Measurements from ENCODE around the gene ANTXR2.

The ANTXR2 gene

DNA sequence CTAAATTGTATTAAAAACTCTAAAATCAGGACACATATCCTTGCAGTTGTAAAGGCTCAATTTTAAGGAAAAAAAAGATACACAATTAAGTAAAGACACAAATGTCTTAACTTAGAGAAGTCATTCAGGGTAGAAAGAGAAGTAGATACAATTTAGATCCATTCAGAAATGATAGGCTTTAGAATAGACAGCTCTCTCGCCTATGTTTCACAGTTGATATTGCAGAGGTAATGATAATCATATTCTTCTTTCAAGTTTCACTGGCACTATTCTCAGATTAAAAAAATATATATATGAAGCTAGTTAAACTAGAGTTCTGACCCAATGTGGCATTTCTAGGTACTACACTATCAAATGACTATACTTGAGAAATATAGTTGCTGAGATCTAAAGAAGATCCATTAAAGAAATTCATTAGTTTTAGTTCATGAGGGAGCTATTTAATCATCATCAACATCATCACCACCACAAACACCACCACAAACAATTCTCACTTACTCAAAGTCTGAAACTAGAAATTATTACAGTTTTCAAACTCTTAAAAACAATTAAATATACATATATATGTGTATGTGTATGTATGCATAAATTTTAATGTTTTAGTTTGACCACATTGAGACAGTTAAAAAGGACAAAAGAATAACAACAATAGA is 93.1 kb downstream of the ANTXR2 start:
- DNase-seq, result no peak

- DNase-seq, result no peak
Observed at GRCh38 chr4:79977131-79977840, 95.7 kb downstream of the ANTXR2 start.

DNA sequence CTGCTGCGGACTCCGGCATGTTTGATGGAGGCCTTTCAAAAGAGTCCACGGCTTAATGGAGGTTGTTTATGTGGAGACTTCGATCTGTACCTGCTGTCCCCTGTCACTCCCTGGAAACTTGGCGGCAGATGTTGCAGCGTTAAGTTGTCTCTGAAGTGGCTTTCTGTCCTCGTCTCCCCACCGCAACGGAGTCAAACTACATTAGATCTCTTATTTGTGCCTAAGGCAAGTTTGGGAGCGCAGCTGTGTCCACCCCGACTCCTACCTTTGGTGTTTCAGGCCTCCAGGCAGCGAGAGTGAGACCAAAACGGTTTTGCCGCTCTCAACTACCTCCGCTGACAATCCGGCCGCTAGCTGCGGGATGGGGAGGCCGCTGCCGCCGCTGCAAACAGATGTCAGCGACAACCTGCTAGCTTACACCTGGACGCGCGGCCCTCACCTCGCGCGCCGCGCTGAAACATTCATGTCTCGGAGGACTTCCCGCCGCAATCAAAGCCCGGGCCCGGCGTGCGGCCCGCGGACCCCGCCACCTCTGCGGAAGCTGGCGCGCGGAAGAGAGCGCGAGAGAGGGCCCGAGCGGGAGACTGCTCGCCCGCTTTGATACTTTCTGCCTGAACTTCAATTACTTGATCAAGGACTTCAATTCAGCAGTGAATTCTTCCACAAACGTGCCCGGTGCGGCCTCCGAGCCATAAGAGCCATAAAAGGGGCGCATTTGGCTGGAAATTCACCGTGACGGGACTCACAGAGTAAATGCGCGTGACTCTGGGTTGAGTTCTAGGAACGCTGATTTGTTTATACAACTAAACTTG is 108.4 kb downstream of the ANTXR2 start:
- DNase-seq, result no peak

- no peak for DNase-seq
Observed at GRCh38 chr4:79964020-79964399, 109.0 kb downstream of the ANTXR2 start.

DNA sequence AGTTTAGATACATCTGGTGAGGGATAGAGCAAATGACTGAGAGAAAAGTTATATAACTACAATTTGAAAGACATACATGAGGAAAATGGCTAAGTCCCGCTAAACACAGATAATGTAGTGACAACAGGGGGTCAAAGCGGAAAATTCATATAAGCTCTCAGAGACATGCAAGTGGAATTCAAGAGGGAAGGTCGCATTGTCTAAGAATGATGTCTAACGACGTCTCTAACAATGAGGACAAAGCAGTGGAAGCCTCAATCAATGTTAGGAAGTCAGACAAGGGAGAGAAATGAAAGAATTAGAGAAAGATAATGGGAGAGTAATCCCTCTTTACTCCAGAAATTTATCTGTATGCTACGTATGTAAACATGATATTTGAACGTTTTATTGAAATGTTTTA is 113.4 kb downstream of the ANTXR2 start:
- DNase-seq, result no peak

DNA sequence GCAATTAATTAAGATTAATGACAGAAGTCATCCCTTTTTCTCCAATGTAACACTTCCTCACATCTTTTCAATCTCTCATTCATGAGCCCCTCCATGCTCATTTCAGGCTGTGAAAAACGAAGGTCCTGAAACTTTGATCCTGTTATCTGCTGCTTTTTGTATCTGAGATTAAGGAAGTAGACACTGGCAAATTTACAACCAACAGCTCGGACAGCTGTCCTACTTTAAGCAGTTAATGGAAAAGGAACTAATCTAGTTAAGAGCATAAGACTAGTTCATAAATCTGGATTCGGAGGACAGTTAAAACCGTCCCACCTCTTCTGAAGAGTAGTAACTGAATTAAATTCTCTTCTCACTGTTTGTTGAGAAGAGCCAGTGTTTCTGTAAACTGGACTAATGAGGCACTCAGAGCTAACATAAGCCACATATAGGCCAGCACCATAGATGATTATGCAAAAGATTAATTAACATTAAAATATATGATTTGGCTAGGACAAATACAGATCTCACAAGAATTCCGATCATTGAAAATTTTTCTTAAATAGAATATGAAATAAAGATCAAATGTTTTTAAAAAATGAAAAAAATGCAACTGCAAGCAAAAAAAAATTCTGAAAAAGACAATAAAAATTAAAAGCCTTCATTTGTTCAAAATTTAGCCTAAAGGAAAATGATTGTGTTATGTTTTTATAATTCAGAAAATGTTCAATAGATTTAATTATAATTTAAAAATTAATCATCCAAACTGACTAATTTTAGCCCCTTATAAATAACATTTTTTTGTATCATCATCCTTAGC is 114.4 kb downstream of the ANTXR2 start:
- DNase-seq, result no peak

DNA sequence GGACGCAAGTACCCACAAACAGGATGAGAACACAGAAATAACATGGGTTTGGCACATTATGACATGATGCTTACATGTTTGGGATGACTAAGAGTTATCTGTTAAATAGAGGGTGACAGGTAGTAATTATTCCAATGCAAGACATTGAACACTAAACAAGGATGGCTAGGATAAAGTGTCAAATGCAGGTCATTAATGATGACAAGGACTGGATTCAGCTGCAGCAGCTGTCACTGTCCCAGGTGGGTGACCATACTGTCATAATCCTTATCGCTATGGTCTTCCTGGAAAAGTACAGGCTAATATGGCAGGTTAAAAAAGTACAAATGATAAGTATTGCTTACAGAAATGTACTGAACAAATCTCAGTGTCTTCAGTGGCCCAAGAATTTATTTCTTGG is 123.9 kb downstream of the ANTXR2 start:
- no peak for DNase-seq

GRCh38 chr4:79948739-79949138 is 124.3 kb downstream of the ANTXR2 start:
- no peak for DNase-seq

DNA sequence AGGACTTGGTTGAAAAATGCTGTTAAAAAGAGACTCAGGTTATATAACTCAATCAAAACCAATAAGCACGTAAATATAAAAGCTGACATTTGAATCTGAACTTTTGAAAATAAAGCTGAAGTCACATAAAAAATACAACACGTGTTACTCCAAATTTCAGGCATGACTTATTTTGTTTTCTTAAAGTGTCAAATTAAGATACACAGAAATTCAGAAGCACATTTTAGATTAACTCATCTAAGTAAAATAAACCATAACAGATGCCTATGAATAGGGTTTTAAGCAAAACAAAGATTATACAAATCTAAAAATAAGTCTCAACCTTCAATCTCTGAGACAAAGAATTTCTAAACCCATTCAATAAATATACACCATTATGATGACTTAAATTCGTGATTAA is 124.8 kb downstream of the ANTXR2 start:
- no peak for DNase-seq

DNA sequence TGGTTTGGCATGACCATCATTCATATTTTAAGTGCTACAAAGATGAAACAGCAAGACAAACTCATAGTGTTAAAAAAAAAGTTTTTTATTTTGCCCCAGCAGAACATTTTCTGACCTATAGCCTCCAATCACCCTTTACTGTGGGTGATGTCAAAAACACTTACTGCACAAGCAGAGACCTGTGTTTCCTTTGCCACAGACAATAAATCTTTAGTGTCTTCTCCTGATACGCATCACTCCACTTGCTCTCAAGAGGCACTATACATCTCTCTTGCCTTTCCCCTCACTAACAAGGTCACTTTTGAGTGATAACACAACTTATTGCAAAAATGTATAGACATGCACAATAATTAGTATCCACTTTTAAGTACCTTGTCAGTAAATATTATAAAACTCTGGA is 125.6 kb downstream of the ANTXR2 start:
- DNase-seq, result no peak

DNA sequence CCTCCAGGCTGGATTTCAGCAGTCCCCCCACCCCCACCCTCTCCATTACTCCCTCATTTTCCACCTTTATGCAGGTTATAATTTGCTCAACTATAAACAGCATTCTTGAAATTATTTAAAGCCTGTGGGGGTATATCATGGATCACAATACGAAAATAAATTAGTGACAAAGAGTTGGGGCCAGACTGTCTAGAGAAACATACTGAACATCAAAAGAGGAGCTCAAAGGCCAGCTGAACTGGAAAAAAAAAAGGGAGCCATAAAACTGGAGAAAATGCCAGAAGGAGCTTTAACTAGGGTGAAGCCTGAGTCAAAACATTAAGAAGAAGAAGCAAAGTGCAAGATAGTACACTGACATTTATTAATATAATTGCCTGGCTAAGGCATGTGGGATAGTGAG is 137.8 kb downstream of the ANTXR2 start:
- DNase-seq, result no peak

DNA sequence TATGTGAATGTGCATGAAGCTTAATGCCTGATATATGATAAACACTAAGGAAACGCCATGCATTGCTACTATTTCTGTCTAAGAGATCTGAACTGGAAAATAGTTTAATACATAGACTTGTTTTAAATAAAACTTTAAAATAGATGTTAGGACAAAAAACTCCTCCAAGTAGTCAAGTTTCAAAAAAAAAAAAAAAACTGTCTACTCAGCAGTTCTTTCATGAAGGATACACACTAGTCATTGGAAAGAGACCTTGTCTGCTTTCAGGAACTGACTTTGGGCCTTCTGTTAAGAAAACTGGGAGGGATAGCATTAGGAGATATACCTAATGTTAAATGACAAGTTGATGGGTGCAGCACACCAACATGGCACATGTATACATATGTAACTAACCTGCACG is 138.4 kb downstream of the ANTXR2 start:
- no peak for DNase-seq

DNA sequence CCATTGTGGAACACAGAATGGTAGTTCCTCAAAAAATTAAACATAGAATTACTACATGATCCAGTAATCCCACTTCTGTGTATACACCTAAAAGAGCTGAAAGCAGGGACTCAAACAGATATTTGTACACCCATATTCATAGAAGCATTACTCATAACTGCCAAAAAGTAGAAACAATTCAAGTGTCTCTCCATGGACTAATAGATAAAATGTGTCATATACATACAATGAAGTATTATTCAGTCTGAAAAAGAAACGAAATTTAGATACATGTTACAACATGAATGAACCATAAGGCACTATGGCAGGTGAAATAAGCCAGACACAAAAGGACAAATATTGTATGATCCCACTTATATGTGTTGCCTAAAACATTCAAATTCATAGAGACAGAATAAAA is 145.1 kb downstream of the ANTXR2 start:
- DNase-seq, result no peak

GRCh38 chr4:79923281-79923680 is 149.7 kb downstream of the ANTXR2 start:
- DNase-seq, result no peak

GRCh38 chr4:79922011-79922410 is 151.0 kb downstream of the ANTXR2 start:
- DNase-seq, result no peak

GRCh38 chr4:79920163-79920853 is 152.7 kb downstream of the ANTXR2 start:
- DNase-seq, result no peak

DNA sequence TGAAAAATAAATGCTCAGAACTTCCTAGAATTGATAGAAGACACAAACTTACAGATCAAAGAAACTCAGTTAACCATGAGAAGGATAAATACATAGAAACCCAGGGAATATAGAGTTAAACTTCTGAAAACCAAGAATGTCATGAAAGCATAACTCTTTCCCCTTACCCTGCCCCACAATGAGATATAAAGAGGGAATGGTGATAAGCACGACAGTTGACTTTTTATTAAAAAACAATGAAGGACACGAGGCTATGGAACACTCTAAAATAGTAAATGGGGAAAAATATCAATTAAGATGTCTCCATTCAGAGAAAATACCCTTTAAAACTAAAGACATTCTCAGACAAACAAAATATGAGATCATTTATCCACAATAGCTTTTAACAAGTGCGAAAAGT is 154.7 kb downstream of the ANTXR2 start:
- no peak for DNase-seq

GRCh38 chr4:79917246-79917645 is 155.8 kb downstream of the ANTXR2 start:
- DNase-seq, result no peak

GRCh38 chr4:79915246-79915645 is 157.8 kb downstream of the ANTXR2 start:
- no peak for DNase-seq

- peak; percentile 22 for DNase-seq
Observed at GRCh38 chr4:79913581-79913980, 159.4 kb downstream of the ANTXR2 start.

GRCh38 chr4:79907001-79907400 is 166.0 kb downstream of the ANTXR2 start:
- no peak for DNase-seq

DNA sequence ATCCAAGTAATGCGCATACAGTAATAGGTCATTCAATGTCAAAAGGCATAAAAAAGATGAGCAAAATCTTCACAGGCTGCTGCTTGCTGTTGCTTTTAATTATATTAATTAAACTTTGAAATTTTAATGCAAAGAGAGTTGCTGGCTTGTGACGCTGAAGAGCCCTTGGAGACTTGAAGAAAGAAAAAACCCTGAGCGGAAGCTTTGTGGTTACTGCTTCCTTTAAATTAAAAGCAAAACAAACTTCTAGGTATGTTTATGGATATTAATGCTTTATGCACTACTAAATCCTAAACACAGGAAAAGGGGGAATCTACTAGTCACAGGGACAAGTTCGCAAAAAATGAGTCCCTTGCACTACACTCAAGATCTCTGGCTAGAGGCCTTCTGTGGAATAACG is 166.7 kb downstream of the ANTXR2 start:
- DNase-seq, result no peak

GRCh38 chr4:79905212-79905611 is 167.8 kb downstream of the ANTXR2 start:
- DNase-seq, result no peak

All from NK-92 treated with Interleukin-12 subunit alpha and Interleukin-12 subunit beta, amount 100 ng/mL, for 24 hours (cell line).